Measurements from ENCODE around the gene ZBTB7A. TPM values are rescaled to one million over a fixed set of nuclear protein-coding genes. Genes with fewer than 3 reads are reported as not detected.

The ZBTB7A gene
- total and polyA plus RNA-seq, 2 of the 4 experiments (the other 2 are of a cell fraction): 3.2 to 10.3 TPM

DNA sequence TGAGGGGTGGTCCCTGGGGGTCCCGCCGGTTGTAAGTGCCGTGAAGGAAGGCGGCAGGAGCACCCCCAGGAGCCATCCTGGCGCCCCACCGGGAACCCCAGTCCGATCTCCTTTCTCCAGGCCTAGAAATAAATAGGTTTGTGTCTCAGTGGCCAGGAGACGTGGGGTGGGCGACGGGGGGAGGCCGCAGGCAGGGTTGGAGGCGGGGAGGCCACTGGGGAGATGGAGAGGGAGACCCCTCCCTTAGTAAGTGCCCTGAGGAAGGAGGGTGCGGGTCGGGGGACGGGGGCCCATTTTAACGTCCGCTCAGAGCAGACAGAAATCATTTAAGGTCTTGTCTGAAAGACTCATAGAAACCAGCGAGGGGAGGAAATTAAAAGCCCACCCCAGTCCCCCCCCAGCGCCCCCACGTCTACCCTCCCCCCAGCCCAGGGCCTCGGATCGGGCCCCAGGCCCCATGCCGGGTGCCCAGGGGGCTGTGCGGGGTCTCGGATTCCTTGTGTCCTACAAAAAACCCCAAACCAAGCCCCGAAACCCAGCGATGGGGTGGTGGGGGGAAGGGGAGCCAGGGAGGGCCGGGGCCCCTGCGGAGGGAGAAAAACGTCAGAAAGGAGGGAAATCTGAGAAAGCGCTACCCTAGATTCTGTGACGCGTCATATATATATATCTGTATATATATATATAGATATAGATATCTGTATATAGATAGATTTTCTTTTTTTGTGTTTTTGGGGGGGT is 19.6 kb downstream of the ZBTB7A start:
- DNase-seq (no peak), ATAC-seq (ENCODE audit: low read depth) (no peak)
- Histone ChIP-seq H3K4me2 (ENCODE audit: low read depth, low read length) (no peak overlapping the region), H4K5ac (ENCODE audit: low read depth, low read length) (no peak overlapping the region), H2AFZ (replicated peaks; ENCODE audit: low read length, poor library complexity) (no peak overlapping the region), H3K36me3 (ENCODE audit: control insufficient read depth, insufficient read depth, low read length) (peaks cover 49% of the 10 kb centered on the region), H3K4me3 (ENCODE audit: insufficient read depth, low read depth, low read length) (no peak overlapping the region), H2AK5ac (ENCODE audit: low read depth, low read length) (no peak overlapping the region), H3K18ac (ENCODE audit: low read depth, low read length) (no peak overlapping the region), H3K4ac (ENCODE audit: low read depth, low read length) (no peak overlapping the region), H4K8ac (ENCODE audit: low read depth in 2 of 2, low read length in 2 of 2) (no peak overlapping the region), H2AK9ac (replicated peaks; ENCODE audit: low read depth, low read length, poor library complexity) (no peak overlapping the region), H3K27me3 (ENCODE audit: control insufficient read depth, insufficient read depth, low read length) (no peaks in the 10 kb centered on the region), H2BK5ac (ENCODE audit: low read depth, low read length, poor library complexity, severe bottlenecking) (no peak overlapping the region), H3K79me1 (ENCODE audit: low read depth in 1 of 2, low read length in 2 of 2) (peaks cover 7 to 59% of the 10 kb centered on the region in 2 experiments), H3K4me1 (ENCODE audit: control insufficient read depth, insufficient read depth, low read length) (peaks cover 9% of the 10 kb centered on the region), H3K14ac (replicated peaks; ENCODE audit: low read depth, low read length) (no peak overlapping the region), H3K56ac (ENCODE audit: extremely low read depth, insufficient read depth, low read length) (no peak overlapping the region), H3K27ac (ENCODE audit: insufficient read depth, low read length) (no peak overlapping the region), H3K9me3 (ENCODE audit: control insufficient read depth, insufficient read depth, low read length) (no peaks in the 10 kb centered on the region), H2BK15ac (ENCODE audit: low read depth, low read length) (no peak overlapping the region), H4K20me1 (ENCODE audit: insufficient read depth, low read length) (peaks cover 83% of the 10 kb centered on the region), H3K9ac (ENCODE audit: low read depth, low read length) (no peak overlapping the region), H2BK20ac (ENCODE audit: low read depth, low read length) (no peak overlapping the region), H2BK120ac (ENCODE audit: low read depth, low read length) (no peak overlapping the region), H3K9me1 (ENCODE audit: insufficient read depth, low read length) (peaks cover 5% of the 10 kb centered on the region; the same call in 1 of the 2 replicates), H3K23ac (ENCODE audit: low read depth, low read length) (no peak overlapping the region), H4K91ac (ENCODE audit: insufficient read depth, low read depth, low read length) (no peak overlapping the region)
- TF ChIP-seq CEBPB (IDR thresholded peaks at IDR 0.05; ENCODE audit: low read depth, low read length): no peak
- TF ChIP-seq, protein P1, sequence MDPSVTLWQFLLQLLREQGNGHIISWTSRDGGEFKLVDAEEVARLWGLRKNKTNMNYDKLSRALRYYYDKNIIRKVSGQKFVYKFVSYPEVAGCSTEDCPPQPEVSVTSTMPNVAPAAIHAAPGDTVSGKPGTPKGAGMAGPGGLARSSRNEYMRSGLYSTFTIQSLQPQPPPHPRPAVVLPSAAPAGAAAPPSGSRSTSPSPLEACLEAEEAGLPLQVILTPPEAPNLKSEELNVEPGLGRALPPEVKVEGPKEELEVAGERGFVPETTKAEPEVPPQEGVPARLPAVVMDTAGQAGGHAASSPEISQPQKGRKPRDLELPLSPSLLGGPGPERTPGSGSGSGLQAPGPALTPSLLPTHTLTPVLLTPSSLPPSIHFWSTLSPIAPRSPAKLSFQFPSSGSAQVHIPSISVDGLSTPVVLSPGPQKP (IDR thresholded peaks at IDR 0.05; ENCODE audit: borderline replicate concordance, low read depth, low read length): no peak
- TF ChIP-seq SMC3 (IDR thresholded peaks at IDR 0.05; ENCODE audit: low read depth, low read length): no peak
- TF ChIP-seq, protein P2, sequence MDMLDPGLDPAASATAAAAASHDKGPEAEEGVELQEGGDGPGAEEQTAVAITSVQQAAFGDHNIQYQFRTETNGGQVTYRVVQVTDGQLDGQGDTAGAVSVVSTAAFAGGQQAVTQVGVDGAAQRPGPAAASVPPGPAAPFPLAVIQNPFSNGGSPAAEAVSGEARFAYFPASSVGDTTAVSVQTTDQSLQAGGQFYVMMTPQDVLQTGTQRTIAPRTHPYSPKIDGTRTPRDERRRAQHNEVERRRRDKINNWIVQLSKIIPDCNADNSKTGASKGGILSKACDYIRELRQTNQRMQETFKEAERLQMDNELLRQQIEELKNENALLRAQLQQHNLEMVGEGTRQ (IDR thresholded peaks at IDR 0.05; ENCODE audit: low read depth, low read length): no peak
- TF ChIP-seq BHLHE40 (IDR thresholded peaks at IDR 0.05; ENCODE audit: low read depth, low read length): no peak
- no peak for TF ChIP-seq MXI1 (IDR thresholded peaks at IDR 0.05; ENCODE audit: borderline replicate concordance, low read depth, low read length)
- no peak for TF ChIP-seq NFE2L2 (IDR thresholded peaks at IDR 0.05; ENCODE audit: low read depth, low read length)
- no peak for TF ChIP-seq CHD1 (IDR thresholded peaks at IDR 0.05; ENCODE audit: low read depth, low read length)
- no peak for TF ChIP-seq RCOR1 (IDR thresholded peaks at IDR 0.05; ENCODE audit: insufficient replicate concordance, low read length)
- no peak for TF ChIP-seq RAD21 (IDR thresholded peaks at IDR 0.05; ENCODE audit: low read length)
- no peak for TF ChIP-seq CTCF (conservative IDR thresholded peaks at IDR 0.05; ENCODE audit: low read depth, low read length)
- no peak for TF ChIP-seq POLR2A (IDR thresholded peaks at IDR 0.05; ENCODE audit: low read depth, low read length)
- TF ChIP-seq FOS (IDR thresholded peaks at IDR 0.05; ENCODE audit: low read depth, low read length): no peak
- TF ChIP-seq RFX5 (IDR thresholded peaks at IDR 0.05; ENCODE audit: low read depth, low read length): no peak
- no peak for TF ChIP-seq MAFK (IDR thresholded peaks at IDR 0.05; ENCODE audit: low read depth, low read length)
- POLR2A ChIA-PET (ENCODE audit: unreplicated experiment): no interaction called here
- BruUV-seq (replicated peaks): no TSS peak
- CTCF ChIA-PET: no interaction called here
- 74% methylated on average over 3 of the region's 33 CpGs; no CpG with 5 or more reads in 1 of the 2 experiments for WGBS, 2 experiments (ENCODE audit: extremely low coverage in 2 of 2, insufficient read length in 1 of 2)
- intact Hi-C loops (cut with micrococcal nuclease): no loop called here
- in situ Hi-C loops (cut with MboI; ENCODE audit: low sequenced_read_pairs): no loop called here
- dilution Hi-C loops (cut with HindIII; ENCODE audit: low sequenced_read_pairs, unreplicated experiment): no loop called here
